GM12878 (cell line): ENCODE data around the gene GIGYF1. TPM values are rescaled to one million over a fixed set of nuclear protein-coding genes. Genes with fewer than 3 reads are reported as not detected.

Experiments
- ATAC-seq: fragments of 200-7000 bp; cut with Tn5 transposase; 3 replicates; pipeline ENCODE4 v1.9.1; 2020; ENCODE audit warnings: mild to moderate bottlenecking, moderate library complexity
- BruUV-seq: library from RNA; stranded (reverse); fragments of 400-500 nt; replicated peaks from 2 replicates; lab custom pipeline; 2021; lab: Mats Ljungman, UMichigan
- CTCF ChIA-PET: fragments of 300-600 bp; sonication (Branson Sonifier 250); formaldehyde crosslinking; extraction: SDS; loops from one replicate; lab custom pipeline; 2021; ENCODE audit warnings: inconsistent platforms; lab: Yijun Ruan, JAX
- POLR2A ChIA-PET: fragments of 350-600 bp; formaldehyde crosslinking; extraction: SDS; loops from one replicate; lab custom pipeline; 2021; ENCODE audit warnings: inconsistent platforms; lab: Charles Lee
- RAD21 ChIA-PET: fragments of 300-600 bp; sonication (Branson Sonifier 250); formaldehyde crosslinking; loops from one replicate; lab custom pipeline; 2023; ENCODE audit warnings: antibody characterized with exemption; ENCODE audit not compliant: unreplicated experiment; lab: Charles Lee
- SMC1A ChIA-PET: fragments of 300-600 bp; sonication (Branson Sonifier 250); formaldehyde crosslinking; loops from one replicate; lab custom pipeline; 2023; ENCODE audit not compliant: unreplicated experiment, uncharacterized antibody; lab: Charles Lee
- DNase-seq: peaks from one replicate; pipeline ENCODE4 v3.0.0-alpha.2; 2011; ENCODE audit warnings: low read depth, low spot score
- FAIRE-seq: peaks from 3 replicates; lab custom pipeline; 2011; peaks lifted over from hg19 to GRCh38; lab: Jason Lieb, UNC
- H2AFZ ChIP-seq: 2 replicates; pipeline ENCODE4 v1.6.0; 2011; ENCODE audit warnings: low read depth, low read length, control low read depth; ENCODE audit not compliant: control insufficient read depth
- H3K27ac ChIP-seq: 2 replicates; pipeline ENCODE4 v1.5.1; 2011; ENCODE audit warnings: control low read depth; ENCODE audit not compliant: control insufficient read depth, insufficient read depth
- H3K27me3 ChIP-seq, 2 experiments: replicated peaks in 1 of 2; 2 replicates each; pipeline versions ENCODE4 v1.6.0 to v1.6.1; 2011; ENCODE audit warnings: low read length in 1 of 2; ENCODE audit not compliant: control insufficient read depth in 2 of 2, insufficient read depth in 2 of 2
- H3K36me3 ChIP-seq, 2 experiments: 2 replicates each; pipeline ENCODE4 v1.5.1; 2011; ENCODE audit warnings: low read length in 1 of 2; ENCODE audit not compliant: control insufficient read depth in 2 of 2, insufficient read depth in 2 of 2
- H3K4me1 ChIP-seq: 2 replicates; pipeline ENCODE4 v1.6.1; 2011; ENCODE audit warnings: mild to moderate bottlenecking, low read length, moderate library complexity, mixed read lengths; ENCODE audit not compliant: control insufficient read depth, insufficient read depth
- H3K4me2 ChIP-seq: 2 replicates; pipeline ENCODE4 v1.6.0; 2011; ENCODE audit warnings: control low read depth; ENCODE audit not compliant: control insufficient read depth, insufficient read depth
- H3K4me3 ChIP-seq: fragments of 200-600 bp; sonication (generic); 2 replicates; pipeline ENCODE4 v1.5.1; 2016
- H3K79me2 ChIP-seq: 2 replicates; pipeline ENCODE4 v1.6.0; 2011; ENCODE audit warnings: low read length; ENCODE audit not compliant: control insufficient read depth, insufficient read depth
- H3K9ac ChIP-seq: 2 replicates; pipeline ENCODE4 v1.8.0; 2011; ENCODE audit warnings: low read length, control low read depth, mixed read lengths; ENCODE audit not compliant: control insufficient read depth, insufficient read depth
- H3K9me3 ChIP-seq: replicated peaks from 3 replicates; pipeline ENCODE4 v1.5.1; 2011; ENCODE audit warnings: mild to moderate bottlenecking, low read length; ENCODE audit not compliant: control insufficient read depth, insufficient read depth
- H4K20me1 ChIP-seq: 2 replicates; pipeline ENCODE4 v1.6.0; 2011; ENCODE audit not compliant: control insufficient read depth, insufficient read depth
- BACH1 ChIP-seq: fragments of 450-650 bp; IDR thresholded peaks from 2 replicates; pipeline ENCODE4 v1.6.1; 2017; ENCODE audit warnings: mild to moderate bottlenecking, borderline replicate concordance
- BMI1 ChIP-seq: fragments of 450-650 bp; IDR thresholded peaks from 2 replicates; pipeline ENCODE4 v1.6.1; 2016; ENCODE audit warnings: mild to moderate bottlenecking, moderate library complexity, borderline replicate concordance
- CEBPB ChIP-seq, 2 experiments: fragments of 150-350 bp in 1 of 2; IDR thresholded peaks; 2 replicates each; pipeline ENCODE4 v1.6.1; 2012 to 2014; ENCODE audit warnings: low read depth in 2 of 2, low read length in 2 of 2, borderline replicate concordance in 1 of 2, inconsistent platforms in 1 of 2
- EP300 ChIP-seq, 2 experiments: fragments of 150-350 bp in 1 of 2; IDR thresholded peaks; 2 replicates each; pipeline ENCODE4 v1.6.1; 2011 to 2012; ENCODE audit warnings: low read depth in 2 of 2, low read length in 2 of 2, borderline replicate concordance in 1 of 2, improper control_type of control experiment in 1 of 2, inconsistent platforms in 1 of 2; ENCODE audit not compliant: control insufficient read depth in 1 of 2
- ESRRA ChIP-seq: IDR thresholded peaks from 2 replicates; pipeline ENCODE4 v1.6.1; 2012; ENCODE audit warnings: mild to moderate bottlenecking, low read length, improper control_type of control experiment
- ETV6 ChIP-seq, 2 experiments: fragments of 450-650 bp in 1 of 2; IDR thresholded peaks in 1 of 2; conservative IDR thresholded peaks in 1 of 2; 2 replicates each; pipeline ENCODE4 v1.6.1; 2014; ENCODE audit warnings: antibody characterized with exemption in 1 of 2, borderline replicate concordance in 1 of 2, low read depth in 1 of 2, mild to moderate bottlenecking in 1 of 2, moderate library complexity in 1 of 2
- MXI1 ChIP-seq: fragments of 150-350 bp; IDR thresholded peaks from 2 replicates; pipeline ENCODE4 v1.6.1; 2011; ENCODE audit warnings: low read depth, mild to moderate bottlenecking, inconsistent platforms, low read length, improper control_type of control experiment
- NBN ChIP-seq: fragments of 450-650 bp; IDR thresholded peaks from 2 replicates; pipeline ENCODE4 v1.6.1; 2016
- ZNF207 ChIP-seq: fragments of 450-650 bp; IDR thresholded peaks from 2 replicates; pipeline ENCODE4 v1.6.1; 2014; ENCODE audit warnings: antibody characterized with exemption, mild to moderate bottlenecking, borderline replicate concordance
- WGBS: methylation state at CpG from one replicate; pipeline ENCODE4 v1.1.6; 2016; ENCODE audit warnings: low lambda C conversion rate; ENCODE audit not compliant: insufficient replicate concordance, insufficient coverage; ENCODE audit errors: missing lambda C conversion rate; 5-methylcytosine and 5-hydroxymethylcytosine counted together
- in situ Hi-C: fragments of 300-500 bp; cut with MboI; formaldehyde crosslinking; loops from 9 replicates; pipeline ENCODE4 v1.14.3; 2018; ENCODE audit warnings: mixed read lengths
- intact Hi-C: fragments of 100-400 bp; cut with micrococcal nuclease; formaldehyde crosslinking; loops from one replicate; pipeline ENCODE4 v1.14.2; 2022; ENCODE audit not compliant: unreplicated experiment
- polyA plus RNA-seq, 11 experiments: library from polyadenylated mRNA; depleted of rRNA in 4 of 11; unstranded in 6 of 11; stranded (reverse) in 5 of 11; fragments of >200 nt; fragmentation: Nextera tagmentation in 4 of 11; fragmentation: Illumina TruSeq in 1 of 11; extraction: Ambion mirVana in 4 of 11; extraction: Trizol in 1 of 11; gene quantifications; 1 replicate in 1 of 11; 2 replicates in 10 of 11; pipeline versions ENCODE4 v1.2.1 to v1.2.3, GENCODE V29; 2011 to 2016; ENCODE audit warnings: inconsistent platforms in 2 of 11, missing spikeins in 2 of 11, low read depth in 1 of 11
- total RNA-seq, 4 experiments: library from RNA; depleted of rRNA in 3 of 4; stranded (reverse); fragments of >200 nt in 3 of 4; fragmentation: Illumina TruSeq in 1 of 4; extraction: Trizol in 1 of 4; gene quantifications; 2 replicates each; pipeline versions ENCODE4 v1.2.1 to v1.2.3, GENCODE V29; 2013 to 2021
- TF ChIP-seq, protein P1 (sequence below): IDR thresholded peaks from 2 replicates; pipeline ENCODE4 v1.6.1; 2011; ENCODE audit warnings: borderline replicate concordance, low read depth, mild to moderate bottlenecking, moderate library complexity, mixed read lengths, low read length; ENCODE audit not compliant: insufficient read depth; ENCODE audit errors: extremely low read length
- TF ChIP-seq, protein P2 (sequence below): fragments of 450-650 bp; IDR thresholded peaks from 2 replicates; pipeline ENCODE4 v1.6.1; 2017; ENCODE audit warnings: borderline replicate concordance

The GIGYF1 gene
- total and polyA plus RNA-seq, 10 of the 15 experiments (the other 5 are each of a cell fraction or from before 2014, with no cell fraction given) = 0.31 to 47.2 (median 9.9) TPM

DNA sequence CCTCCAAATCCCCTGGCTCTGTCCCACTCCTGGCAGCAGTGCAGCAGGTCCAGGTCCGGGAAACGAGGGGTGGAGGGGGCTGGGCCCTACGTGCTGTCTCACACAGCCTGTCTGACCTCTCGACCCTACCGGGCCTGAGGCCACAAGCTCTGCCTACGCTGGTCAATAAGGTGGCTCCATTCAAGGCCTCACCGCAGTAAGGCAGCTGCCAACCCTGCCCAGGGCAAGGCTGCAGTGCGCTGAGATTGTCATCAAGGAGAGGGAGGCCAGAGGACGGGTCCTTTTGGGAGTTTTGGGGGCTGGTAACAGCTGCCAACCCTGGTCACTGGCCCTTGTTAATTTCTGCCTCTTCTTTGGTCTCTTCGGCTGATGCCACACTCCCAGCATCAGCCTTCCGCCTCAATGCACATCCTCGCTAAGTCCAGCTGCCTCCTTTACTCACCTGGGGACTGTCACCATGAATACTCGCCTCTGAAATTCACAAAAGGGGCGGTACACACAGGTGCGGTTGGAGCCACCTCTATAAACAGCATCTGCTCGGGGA is 29.8 kb upstream of the GIGYF1 start:
- ChIA-PET POLR2A (interaction anchor here (0.8 kb wide), 1 partner anchor 12 kb away, joined by 4 read pairs; no protein-coding TSS in a partner anchor), SMC1A (no interaction called here), CTCF (interaction anchor here (6.4 kb wide), 1 partner anchor 18 kb away, joined by 56 read pairs; the partner anchor contains the start of gene POP7)
- DNase-seq = no peak
- H3K27me3 ChIP-seq = peaks cover 4 to 11% of the 10 kb centered on the region in 2 experiments
- no peaks in the 10 kb centered on the region for H3K4me1 ChIP-seq
- H2AFZ ChIP-seq = no peak overlapping the region
- H3K9me3 ChIP-seq = no peaks in the 10 kb centered on the region
- intact Hi-C loops = no loop called here
- H3K4me2 ChIP-seq = no peak overlapping the region
- in situ Hi-C loops = no loop called here
- no peak overlapping the region for H3K4me3 ChIP-seq
- H3K27ac ChIP-seq = no peak overlapping the region
- TF ChIP-seq ESRRA (no peak), BMI1 (no peak), MXI1 (no peak), ETV6 (conservative IDR thresholded peaks at IDR 0.05 in 1 of 2, IDR thresholded peaks at IDR 0.05 in 1 of 2; ENCODE audit: borderline replicate concordance in 1 of 2, low read depth in 1 of 2) (no peak), NBN (no peak), ZNF207 (no peak), BACH1 (no peak), CEBPB (IDR thresholded peaks at IDR 0.05; ENCODE audit: borderline replicate concordance in 1 of 2, low read depth in 2 of 2, low read length in 2 of 2) (no peak), EP300 (IDR thresholded peaks at IDR 0.05; ENCODE audit: borderline replicate concordance in 1 of 2, control insufficient read depth in 1 of 2, low read depth in 2 of 2, low read length in 2 of 2) (no peak)
- TF ChIP-seq, protein P1, sequence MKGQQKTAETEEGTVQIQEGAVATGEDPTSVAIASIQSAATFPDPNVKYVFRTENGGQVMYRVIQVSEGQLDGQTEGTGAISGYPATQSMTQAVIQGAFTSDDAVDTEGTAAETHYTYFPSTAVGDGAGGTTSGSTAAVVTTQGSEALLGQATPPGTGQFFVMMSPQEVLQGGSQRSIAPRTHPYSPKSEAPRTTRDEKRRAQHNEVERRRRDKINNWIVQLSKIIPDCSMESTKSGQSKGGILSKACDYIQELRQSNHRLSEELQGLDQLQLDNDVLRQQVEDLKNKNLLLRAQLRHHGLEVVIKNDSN = no peak
- TF ChIP-seq, protein P2, sequence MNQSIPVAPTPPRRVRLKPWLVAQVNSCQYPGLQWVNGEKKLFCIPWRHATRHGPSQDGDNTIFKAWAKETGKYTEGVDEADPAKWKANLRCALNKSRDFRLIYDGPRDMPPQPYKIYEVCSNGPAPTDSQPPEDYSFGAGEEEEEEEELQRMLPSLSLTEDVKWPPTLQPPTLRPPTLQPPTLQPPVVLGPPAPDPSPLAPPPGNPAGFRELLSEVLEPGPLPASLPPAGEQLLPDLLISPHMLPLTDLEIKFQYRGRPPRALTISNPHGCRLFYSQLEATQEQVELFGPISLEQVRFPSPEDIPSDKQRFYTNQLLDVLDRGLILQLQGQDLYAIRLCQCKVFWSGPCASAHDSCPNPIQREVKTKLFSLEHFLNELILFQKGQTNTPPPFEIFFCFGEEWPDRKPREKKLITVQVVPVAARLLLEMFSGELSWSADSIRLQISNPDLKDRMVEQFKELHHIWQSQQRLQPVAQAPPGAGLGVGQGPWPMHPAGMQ = no peak
- TF ChIP-seq, all 136 proteins: peak for 0
- Histone ChIP-seq H3K79me2 (no peaks in the 10 kb centered on the region), H3K36me3 (no peaks in the 10 kb centered on the region), H4K20me1 (no peaks in the 10 kb centered on the region), H3K9ac (no peak overlapping the region)
- RAD21 ChIA-PET = no interaction called here
- no TSS peak for BruUV-seq
- 7% methylated on average over 16 of the region's 16 CpGs for WGBS
- FAIRE-seq = no peak
- ATAC-seq = no peak
